Spleen (tissue), 7 donors: ENCODE results near the gene MRC2.

ENCODE experiments used
- POLR2A ChIP-seq, 3 donors: fragments of 450-650 bp; IDR thresholded peaks; one replicate each; pipeline ENCODE4 v1.5.1; 2017; ENCODE audit warnings: antibody characterized with exemption in 3 of 3, mild to moderate bottlenecking in 1 of 3
- TF ChIP-seq, protein P1 (sequence below), 11 experiments: fragments of 200-600 bp in 7 of 11; fragments of 450-650 bp in 4 of 11; sonication (generic) in 4 of 11; IDR thresholded peaks in 8 of 11; conservative IDR thresholded peaks in 3 of 11; 1 replicate in 7 of 11; 2 replicates in 4 of 11; pipeline versions ENCODE4 v1.4.0 to v1.8.0; 2016 to 2021; ENCODE audit warnings: antibody characterized with exemption in 11 of 11, inconsistent platforms in 4 of 11, mild to moderate bottlenecking in 1 of 11
- donor health status: DM: no; HTN: no; CAD: no; lungs with moderate emphysema.
- donor health status: DM: no; HTN: no; CAD: no.
- donor health status: DM: no; HTN: no; CAD: no.

- TF ChIP-seq, protein P1, sequence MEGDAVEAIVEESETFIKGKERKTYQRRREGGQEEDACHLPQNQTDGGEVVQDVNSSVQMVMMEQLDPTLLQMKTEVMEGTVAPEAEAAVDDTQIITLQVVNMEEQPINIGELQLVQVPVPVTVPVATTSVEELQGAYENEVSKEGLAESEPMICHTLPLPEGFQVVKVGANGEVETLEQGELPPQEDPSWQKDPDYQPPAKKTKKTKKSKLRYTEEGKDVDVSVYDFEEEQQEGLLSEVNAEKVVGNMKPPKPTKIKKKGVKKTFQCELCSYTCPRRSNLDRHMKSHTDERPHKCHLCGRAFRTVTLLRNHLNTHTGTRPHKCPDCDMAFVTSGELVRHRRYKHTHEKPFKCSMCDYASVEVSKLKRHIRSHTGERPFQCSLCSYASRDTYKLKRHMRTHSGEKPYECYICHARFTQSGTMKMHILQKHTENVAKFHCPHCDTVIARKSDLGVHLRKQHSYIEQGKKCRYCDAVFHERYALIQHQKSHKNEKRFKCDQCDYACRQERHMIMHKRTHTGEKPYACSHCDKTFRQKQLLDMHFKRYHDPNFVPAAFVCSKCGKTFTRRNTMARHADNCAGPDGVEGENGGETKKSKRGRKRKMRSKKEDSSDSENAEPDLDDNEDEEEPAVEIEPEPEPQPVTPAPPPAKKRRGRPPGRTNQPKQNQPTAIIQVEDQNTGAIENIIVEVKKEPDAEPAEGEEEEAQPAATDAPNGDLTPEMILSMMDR (IDR thresholded peaks at IDR 0.05 in 8 of 11, conservative IDR thresholded peaks at IDR 0.05 in 3 of 11), result no peak
- TF ChIP-seq POLR2A (IDR thresholded peaks at IDR 0.05), result no peak
These were observed 21.5 kb downstream of the MRC2 start for GRCh38 chr17:62648956-62649294.
